GM18517 (cell line): ENCODE measurements around the gene TREML1.

ENCODE experiments used
- ATAC-seq: cut with Tn5 transposase; IDR thresholded peaks from one replicate; pipeline ENCODE4 v1.9.1; 2021; ENCODE audit warnings: mild to moderate bottlenecking, moderate library complexity; ENCODE audit not compliant: unreplicated experiment

The TREML1 gene

DNA sequence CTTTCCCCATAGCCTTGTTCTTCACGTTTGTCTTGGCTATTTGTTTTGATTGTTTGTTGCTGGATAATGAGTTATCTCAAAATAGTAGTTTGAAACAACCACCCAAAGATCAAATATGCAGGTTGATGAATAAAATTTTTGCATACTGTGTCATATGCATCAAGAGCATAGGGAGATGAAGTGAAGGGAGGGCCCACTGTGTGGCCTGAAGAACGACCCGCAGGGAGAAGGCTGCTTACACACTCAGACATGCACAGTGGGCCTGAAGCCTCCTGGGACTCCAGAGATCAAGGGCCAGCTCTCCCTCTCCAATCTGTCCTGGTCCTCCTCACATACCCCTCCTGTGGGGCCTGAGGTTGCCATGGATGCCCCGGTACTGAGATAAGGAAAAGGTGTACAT lies 25.0 kb upstream of the TREML1 start:
- no peak for ATAC-seq

DNA sequence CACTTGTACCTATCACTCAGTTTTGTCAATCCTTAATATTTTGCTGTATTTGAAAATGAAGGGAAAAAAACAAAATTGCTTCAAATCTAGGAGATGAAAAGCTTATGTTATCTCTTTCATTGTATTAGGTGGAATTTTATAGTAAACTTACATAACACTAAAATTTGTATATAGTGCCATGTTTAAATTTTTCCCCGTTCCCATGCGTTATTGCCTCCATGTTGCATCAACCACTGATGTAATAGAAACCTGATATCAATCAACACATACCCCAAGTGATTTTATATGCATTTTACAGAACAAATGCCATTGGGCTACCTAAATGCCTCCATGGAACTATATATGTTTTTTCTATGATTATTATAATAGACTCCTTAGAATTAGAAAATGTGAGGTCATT lies 23.5 kb upstream of the TREML1 start:
- no peak for ATAC-seq

DNA sequence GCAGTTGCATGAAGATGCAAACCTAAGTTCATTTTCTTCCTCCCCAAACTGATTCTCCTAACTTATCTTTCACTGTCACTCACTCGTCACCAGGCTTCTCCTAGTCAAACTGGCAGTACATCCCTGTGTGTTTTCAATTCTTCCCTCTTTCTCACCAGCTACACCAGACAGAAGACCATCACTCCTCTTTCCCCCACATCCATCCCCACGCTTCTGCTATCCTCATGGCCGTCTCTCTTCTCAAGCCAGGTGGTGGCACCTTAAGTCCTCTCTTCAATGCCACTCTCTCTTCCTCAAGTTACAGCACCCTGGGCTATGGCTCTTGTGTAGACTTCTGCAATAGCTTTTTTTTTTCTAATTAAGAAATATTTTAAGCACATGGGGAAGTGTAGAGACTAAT lies 23.1 kb upstream of the TREML1 start:
- ATAC-seq: no peak

GRCh38 chr6:41176189-41176588 lies 22.0 kb upstream of the TREML1 start:
- ATAC-seq: no peak

DNA sequence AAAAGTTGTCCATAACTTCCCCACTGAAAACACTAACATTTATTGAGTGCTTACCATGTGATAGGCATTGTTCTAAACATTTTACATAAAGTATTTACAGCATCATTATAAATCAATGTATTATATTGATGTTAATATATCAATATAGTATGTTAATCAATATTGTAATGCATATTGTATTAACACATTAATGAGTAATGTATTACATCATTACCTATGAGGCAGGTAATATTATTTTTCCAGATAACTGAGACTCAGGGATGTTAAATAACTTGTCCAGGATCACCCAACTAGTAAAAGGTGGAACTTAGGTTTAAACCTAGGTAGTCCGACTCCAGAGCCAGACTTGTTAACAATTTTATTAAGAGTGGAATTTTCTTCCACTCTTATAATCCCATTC lies 20.9 kb upstream of the TREML1 start:
- no peak for ATAC-seq

DNA sequence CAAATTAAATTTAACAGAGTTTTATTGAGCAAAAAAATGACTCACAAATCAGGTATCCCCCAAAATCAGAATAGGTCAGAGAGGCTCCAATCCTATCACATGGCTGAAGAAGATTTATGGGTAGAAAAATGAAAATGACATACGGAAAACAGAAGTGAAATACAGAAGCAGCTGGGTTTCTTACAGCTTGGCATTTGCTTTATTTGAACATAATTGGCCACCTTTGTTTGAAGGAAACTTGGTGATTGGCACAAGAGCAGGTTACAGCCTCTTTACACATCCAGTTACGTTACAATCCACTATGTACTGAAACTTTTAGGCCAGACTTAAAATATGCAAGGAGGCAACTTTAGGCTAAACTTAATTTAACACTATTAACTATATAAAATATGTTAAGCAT lies 20.5 kb upstream of the TREML1 start:
- ATAC-seq: no peak

- no peak for ATAC-seq
Observed at GRCh38 chr6:41171908-41172307, 17.8 kb upstream of the TREML1 start.

GRCh38 chr6:41170547-41171160 lies 16.5 kb upstream of the TREML1 start:
- no peak for ATAC-seq

- no peak for ATAC-seq
Observed at GRCh38 chr6:41167173-41167963, 13.2 kb upstream of the TREML1 start.

DNA sequence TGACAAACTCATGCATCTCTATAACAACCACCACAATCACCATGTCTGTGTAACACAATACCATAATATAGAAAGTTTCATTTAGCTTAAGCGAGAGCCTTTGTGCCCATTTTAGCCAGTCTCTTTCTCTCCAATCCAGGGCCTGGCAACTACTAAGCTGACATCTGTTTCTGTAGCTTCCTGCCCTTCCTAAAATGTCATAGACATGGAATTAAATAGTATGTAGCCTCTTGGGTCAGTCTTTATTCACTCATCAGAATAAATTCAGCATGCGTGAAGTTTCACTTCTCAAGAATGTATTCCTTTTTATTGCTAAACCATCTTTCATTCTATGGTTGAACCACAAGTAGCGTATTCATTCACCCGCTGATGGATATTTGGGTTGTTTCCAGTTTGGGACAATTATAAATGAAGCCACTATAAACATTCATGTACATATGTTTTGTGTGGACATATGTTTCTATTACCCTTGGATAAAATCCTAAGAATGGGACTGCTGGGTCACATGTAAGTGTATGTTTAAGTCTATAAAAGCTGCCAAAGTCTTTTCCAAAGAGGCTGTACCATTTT lies 10.5 kb upstream of the TREML1 start:
- ATAC-seq: no peak

- ATAC-seq: no peak
Observed at GRCh38 chr6:41163419-41163717, 9.2 kb upstream of the TREML1 start.

GRCh38 chr6:41162687-41163418 lies 8.7 kb upstream of the TREML1 start, which contains the start of gene TREM2:
TSS of gene TREM2 (minus strand) at chr6:41163116. CDS start at chr6:41163082, 34 bp downstream.
- no peak for ATAC-seq

GRCh38 chr6:41161851-41162552 lies 7.9 kb upstream of the TREML1 start:
- no peak for ATAC-seq

- no peak for ATAC-seq
Observed at GRCh38 chr6:41161380-41161779, 7.2 kb upstream of the TREML1 start.

GRCh38 chr6:41160933-41161332 lies 6.8 kb upstream of the TREML1 start:
- ATAC-seq: no peak

DNA sequence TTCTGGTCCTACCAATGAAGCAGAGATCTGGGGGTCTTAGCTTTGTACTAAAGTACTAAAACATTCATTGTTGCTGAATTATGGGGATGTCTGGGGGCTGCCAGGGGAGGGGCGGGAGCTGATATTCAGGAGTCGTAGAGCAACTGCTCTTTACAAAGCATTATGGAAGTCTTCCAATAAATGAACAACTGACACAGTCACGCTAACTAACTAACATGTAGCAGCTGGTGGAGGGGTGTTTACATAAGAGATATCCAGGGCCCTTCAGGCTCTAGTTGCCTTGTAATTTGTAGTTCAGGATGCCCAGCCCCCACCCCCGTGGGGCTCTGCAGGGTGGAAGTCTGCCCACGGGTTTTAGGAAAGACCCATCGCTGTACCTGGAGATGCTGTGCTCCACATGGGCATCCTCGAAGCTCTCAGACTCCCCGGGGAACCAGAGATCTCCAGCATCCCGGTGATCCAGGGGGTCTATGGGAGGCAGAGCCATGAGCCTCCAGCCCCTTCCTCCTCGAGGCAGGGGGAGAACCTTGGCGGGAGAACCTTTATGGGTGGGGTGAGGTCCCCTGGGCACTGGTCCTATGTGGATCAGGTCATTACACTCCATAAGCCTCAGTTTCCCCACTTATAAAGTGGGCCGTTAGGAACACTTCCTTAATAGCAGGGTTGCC lies 5.4 kb upstream of the TREML1 start:
- ATAC-seq: no peak

DNA sequence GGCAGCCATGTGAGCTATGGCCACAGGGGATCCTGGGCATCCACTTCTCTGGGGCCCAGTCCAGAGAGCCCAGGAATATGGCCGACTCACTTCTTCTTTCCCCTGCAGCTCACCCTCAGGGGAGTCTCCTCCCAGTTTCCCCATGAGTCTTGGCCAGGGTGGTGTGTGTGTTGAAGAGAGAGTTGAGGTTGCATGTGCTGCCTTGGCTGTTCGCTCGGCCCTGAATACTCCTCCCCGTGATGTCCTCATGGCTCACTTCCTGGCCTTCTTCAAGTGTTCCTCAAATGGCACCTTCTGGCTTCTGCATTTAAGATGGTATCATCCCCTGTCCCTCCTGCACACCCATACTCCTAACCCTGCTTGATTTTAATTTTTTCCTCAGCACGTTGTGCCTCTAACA lies 3.2 kb upstream of the TREML1 start:
- no peak for ATAC-seq

- ATAC-seq: no peak
Observed at GRCh38 chr6:41156771-41157170, 2.6 kb upstream of the TREML1 start.

GRCh38 chr6:41156001-41156400 lies 1.9 kb upstream of the TREML1 start:
- no peak for ATAC-seq

DNA sequence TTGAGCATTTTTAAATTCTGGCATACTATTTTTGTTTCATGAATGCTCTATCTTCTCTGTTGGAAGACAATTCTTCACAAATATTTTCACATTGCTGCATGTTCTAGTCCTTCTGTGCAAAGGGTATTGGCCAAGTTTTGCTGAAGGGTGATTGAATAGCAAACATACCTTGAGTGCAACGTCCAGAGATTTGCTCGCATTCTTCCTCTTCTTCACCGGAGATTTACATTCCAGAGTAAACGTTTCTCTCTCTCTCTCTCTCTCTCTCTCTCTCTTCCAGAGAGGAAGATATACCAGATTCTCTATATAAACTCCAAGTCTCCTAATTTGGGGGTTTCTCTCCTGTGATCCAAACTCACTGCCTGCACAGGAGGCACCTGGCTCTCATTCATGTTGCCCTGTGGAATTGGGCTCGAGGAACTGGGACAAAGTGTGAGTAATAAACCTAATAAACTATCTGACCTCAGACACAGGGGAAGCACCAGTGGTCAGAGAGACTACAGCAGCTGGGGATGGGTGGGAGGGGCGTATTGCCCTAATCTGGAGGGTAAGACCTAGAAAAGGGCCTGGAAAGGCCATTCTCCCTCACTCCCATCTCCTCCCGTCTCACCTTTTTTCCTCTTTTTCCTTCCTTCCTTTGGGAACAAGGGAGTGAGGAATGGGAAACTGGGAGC lies 1.1 kb upstream of the TREML1 start:
- no peak for ATAC-seq
